Erythroblast (primary cell): ENCODE results near the gene SYT5.

ENCODE experiments used
- DNase-seq, 2 experiments: peaks; one replicate each; lab custom pipeline; 2025; lab: John Stamatoyannopoulos, UW
- GATA1 ChIP-seq: IDR thresholded peaks from 2 replicates; pipeline ENCODE4 v1.6.1; 2011; ENCODE audit warnings: low read depth, mild to moderate bottlenecking, control low read depth, low read length, moderate library complexity
- POLR2A ChIP-seq: IDR thresholded peaks from 2 replicates; pipeline ENCODE4 v1.6.1; 2011; ENCODE audit warnings: mild to moderate bottlenecking, low read length

SYT5 gene

GRCh38 chr19:55220525-55220924 lies 40.4 kb upstream of the SYT5 start:
- DNase-seq: peak in 1 of 2 experiments; percentile 19
- no peak for TF ChIP-seq GATA1
- TF ChIP-seq POLR2A: no peak

DNA sequence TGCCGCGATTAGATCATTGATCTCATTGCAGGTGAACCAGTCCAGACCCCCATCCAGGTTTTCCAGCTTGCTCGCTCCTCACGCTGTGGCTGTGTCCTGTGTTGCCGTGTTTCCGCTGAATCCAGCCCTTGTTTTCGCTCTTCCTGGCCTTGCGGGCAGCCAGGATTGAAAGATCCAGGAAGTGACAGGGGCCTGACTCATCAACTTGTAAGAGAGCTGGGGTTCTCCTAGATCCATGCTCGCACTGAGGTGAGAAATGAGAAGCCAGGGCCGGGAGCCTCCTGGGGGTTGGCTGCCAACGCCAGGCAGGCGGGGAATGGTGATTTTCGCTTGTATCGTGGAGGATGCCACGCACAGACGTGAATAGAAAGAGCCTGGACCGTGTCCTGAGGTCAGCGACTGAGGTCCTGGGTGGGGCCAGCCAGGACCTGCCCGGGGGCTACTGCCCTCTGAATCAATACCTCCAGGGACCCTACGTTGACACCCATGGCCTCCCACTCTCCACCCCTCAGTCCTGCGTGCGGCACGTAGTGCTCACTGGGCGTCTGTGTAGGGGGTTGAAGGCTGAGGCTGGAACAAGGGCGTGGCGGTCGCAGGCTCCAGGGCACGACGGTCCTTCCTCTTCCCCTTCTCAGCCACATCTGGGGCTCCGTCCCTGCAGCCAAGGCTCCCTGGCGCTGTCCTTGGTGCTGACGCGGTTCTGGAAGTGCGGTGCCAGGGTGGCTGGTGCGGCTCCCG lies 36.5 kb upstream of the SYT5 start:
- TF ChIP-seq GATA1 (no peak), POLR2A (peak; percentile 39)
- peak; percentile 66 to 83 for DNase-seq

GRCh38 chr19:55213547-55213946 lies 33.5 kb upstream of the SYT5 start:
- TF ChIP-seq POLR2A (no peak), GATA1 (no peak)
- DNase-seq: no peak

GRCh38 chr19:55212447-55212846 lies 32.4 kb upstream of the SYT5 start:
- no peak for TF ChIP-seq GATA1
- no peak for TF ChIP-seq POLR2A
- DNase-seq: peak; percentile 59 to 69

GRCh38 chr19:55209693-55210472 lies 29.8 kb upstream of the SYT5 start:
- TF ChIP-seq POLR2A (no peak), GATA1 (no peak)
- no peak for DNase-seq

DNA sequence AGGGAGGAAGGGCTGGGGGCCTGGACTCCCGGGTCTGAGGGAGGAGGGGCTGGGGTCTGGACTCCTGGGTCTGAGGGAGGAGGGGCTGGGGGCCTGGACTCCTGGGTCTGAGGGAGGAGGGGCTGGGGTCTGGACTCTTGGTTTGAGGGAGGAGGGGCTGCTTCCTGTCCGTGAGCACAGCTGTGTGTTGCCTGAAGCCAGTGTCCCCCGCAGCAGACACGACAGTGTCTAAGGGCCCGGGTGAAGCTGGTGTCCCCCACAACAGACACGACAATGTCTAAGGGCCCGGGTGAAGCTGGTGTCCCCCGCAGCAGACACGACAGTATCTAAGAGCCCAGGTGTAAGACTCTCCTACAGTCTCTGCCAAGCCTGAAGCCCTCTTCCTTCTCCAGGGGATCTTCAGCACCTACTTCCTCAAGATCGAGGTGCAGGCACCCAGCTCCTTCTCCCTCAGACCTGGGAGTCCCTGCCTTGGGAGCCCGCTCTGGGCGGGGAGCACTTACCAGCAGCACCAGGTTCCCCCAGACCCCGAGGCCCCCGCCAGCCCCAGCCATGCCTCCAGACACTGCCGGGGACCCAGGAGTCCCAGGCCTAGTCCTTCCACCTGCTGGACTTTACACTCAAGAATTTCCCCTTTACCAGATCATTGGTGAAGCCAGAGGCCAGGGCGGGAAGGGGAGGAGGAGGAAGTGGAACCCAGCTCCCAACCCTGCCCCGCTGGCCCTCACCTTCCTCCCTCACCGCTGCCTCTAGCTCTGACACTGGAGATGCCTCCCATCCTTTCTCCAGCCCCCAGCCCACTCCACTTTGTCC lies 29.0 kb upstream of the SYT5 start, which contains the start of gene PTPRH:
Gene PTPRH (minus strand): TSS at position 622 of the 813 bp plus-strand sequence. CDS start 68 bp downstream, at position 554.
- no peak for DNase-seq
- no peak for TF ChIP-seq POLR2A
- TF ChIP-seq GATA1: no peak

- DNase-seq: peak; percentile 86 to 93
- TF ChIP-seq GATA1 (no peak), POLR2A (peak; percentile 27)
Observed at GRCh38 chr19:55206664-55207500, 26.8 kb upstream of the SYT5 start.

DNA sequence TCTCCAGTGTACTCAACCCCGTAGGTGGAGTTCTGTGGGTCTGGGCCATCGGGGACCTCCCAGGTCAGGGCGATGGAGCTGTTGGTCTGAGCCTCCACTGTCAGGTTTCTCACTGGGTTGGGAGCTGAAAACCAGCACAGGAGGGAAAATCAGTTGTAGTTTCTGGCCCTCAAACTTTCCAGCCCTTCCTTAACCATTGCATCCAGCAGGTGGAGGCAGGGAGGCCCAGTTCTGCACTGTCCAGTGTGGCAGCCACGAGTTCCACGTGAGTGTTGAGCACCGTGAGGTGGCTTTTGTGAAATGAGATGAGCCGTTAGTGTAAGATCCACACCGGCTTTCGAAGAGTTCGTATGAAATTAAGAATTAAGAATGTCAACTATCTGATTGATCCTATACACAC lies 22.1 kb upstream of the SYT5 start:
- DNase-seq: peak; percentile 33 to 51

GRCh38 chr19:55199620-55200204 lies 19.6 kb upstream of the SYT5 start:
- DNase-seq: no peak
- TF ChIP-seq GATA1: no peak
- TF ChIP-seq POLR2A: no peak

GRCh38 chr19:55198651-55199050 lies 18.6 kb upstream of the SYT5 start:
- TF ChIP-seq GATA1 (no peak), POLR2A (no peak)

GRCh38 chr19:55197528-55197927 lies 17.4 kb upstream of the SYT5 start:
- TF ChIP-seq GATA1 (no peak), POLR2A (no peak)
- peak; percentile 23 to 53 for DNase-seq

More at GRCh38 chr19:55198651-55199050, 18.6 kb upstream of the SYT5 start:
- DNase-seq: no peak

DNA sequence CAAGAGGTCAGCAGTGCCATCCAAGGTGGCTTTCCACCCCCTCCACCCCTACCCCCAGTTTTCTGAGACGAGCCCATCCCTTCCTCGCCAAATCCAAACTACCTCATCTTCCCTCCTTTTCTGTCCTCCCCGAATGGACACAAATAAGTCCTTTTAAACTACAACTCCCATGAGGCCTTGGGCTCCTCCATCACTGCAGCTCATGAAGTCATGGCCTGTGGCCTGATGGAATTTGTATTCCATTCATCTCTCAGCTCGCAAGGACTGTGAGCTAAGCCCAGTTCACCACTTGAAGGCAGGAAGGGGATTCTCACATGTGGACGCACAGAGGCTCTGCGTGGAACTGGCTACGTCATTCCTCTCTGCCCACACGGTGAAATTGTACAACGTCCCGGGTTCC lies 16.7 kb upstream of the SYT5 start:
- DNase-seq: peak in 1 of 2 experiments; percentile 15
- TF ChIP-seq GATA1 (no peak), POLR2A (no peak)

GRCh38 chr19:55193481-55193880 lies 13.4 kb upstream of the SYT5 start:
- TF ChIP-seq GATA1 (no peak), POLR2A (no peak)
- DNase-seq: no peak
